Kidney epithelial cell (primary cell): Measurements from ENCODE around the gene EMP1. TPM values are rescaled to one million over a fixed set of nuclear protein-coding genes. Genes with fewer than 3 reads are reported as not detected.
A peak's percentile ranks its signal among the peaks of the same experiment; 100 is the strongest.

ENCODE experiments used
- DNase-seq: peaks from one replicate; pipeline ENCODE4 v3.0.0-alpha.2; 2010; ENCODE audit warnings: low read depth
- H3K27me3 ChIP-seq: 2 replicates; pipeline ENCODE4 v1.6.0; 2011; ENCODE audit warnings: low read length; ENCODE audit not compliant: control insufficient read depth, insufficient read depth
- H3K36me3 ChIP-seq: 2 replicates; pipeline ENCODE4 v1.5.1; 2011; ENCODE audit warnings: low read length; ENCODE audit not compliant: control insufficient read depth, insufficient read depth
- H3K4me3 ChIP-seq: 2 replicates; pipeline ENCODE4 v1.5.1; 2011; ENCODE audit warnings: low read depth, mild to moderate bottlenecking, control low read depth, low read length
- CTCF ChIP-seq: IDR thresholded peaks from 2 replicates; pipeline ENCODE4 v1.5.1; 2011; ENCODE audit warnings: mild to moderate bottlenecking, moderate library complexity, low read length, control low read depth, inconsistent platforms; ENCODE audit not compliant: insufficient read depth, poor library complexity, severe bottlenecking
- total RNA-seq: library from RNA; depleted of rRNA; stranded (reverse); fragments of >200 nt; gene quantifications from 2 replicates; pipeline ENCODE4 v1.2.3, GENCODE V29; 2015

The EMP1 gene
- total RNA-seq, 1 donor from 2014 or later: 241 TPM

GRCh38 chr12:13167906-13168305, 28.6 kb upstream of the EMP1 start:
- no peak for TF ChIP-seq CTCF
- no peaks in the 10 kb centered on the region for H3K36me3 ChIP-seq
- no peak overlapping the region for H3K4me3 ChIP-seq
- DNase-seq: no peak
- H3K27me3 ChIP-seq: no peaks in the 10 kb centered on the region

GRCh38 chr12:13169272-13169671, 27.3 kb upstream of the EMP1 start:
- DNase-seq: no peak
- no peak for TF ChIP-seq CTCF
- Histone ChIP-seq H3K36me3 (no peaks in the 10 kb centered on the region), H3K4me3 (no peak overlapping the region), H3K27me3 (no peaks in the 10 kb centered on the region)

GRCh38 chr12:13170892-13171490, 25.5 kb upstream of the EMP1 start:
- TF ChIP-seq CTCF: no peak
- DNase-seq: no peak
- Histone ChIP-seq H3K27me3 (no peaks in the 10 kb centered on the region), H3K36me3 (no peaks in the 10 kb centered on the region), H3K4me3 (no peak overlapping the region)

- no peaks in the 10 kb centered on the region for H3K36me3 ChIP-seq
- DNase-seq: peak; percentile 89
- H3K27me3 ChIP-seq: no peaks in the 10 kb centered on the region
- no peak for TF ChIP-seq CTCF
- no peak overlapping the region for H3K4me3 ChIP-seq
These were observed 24.3 kb upstream of the EMP1 start for GRCh38 chr12:13171921-13172859.

GRCh38 chr12:13173012-13173932, 23.3 kb upstream of the EMP1 start:
- Histone ChIP-seq H3K27me3 (no peaks in the 10 kb centered on the region), H3K4me3 (no peak overlapping the region), H3K36me3 (no peaks in the 10 kb centered on the region)
- no peak for TF ChIP-seq CTCF
- peak; percentile 79 for DNase-seq
